Mesothelial cell of epicardium (in vitro differentiated cells): ENCODE data around the gene MYL10. TPM values are rescaled to one million over a fixed set of nuclear protein-coding genes. Genes with fewer than 3 reads are reported as not detected.
"Not testable (repeated sequence)": the region's sequence is repeated elsewhere in the genome, so short reads cannot be mapped to it uniquely, and the experiment has no call there.

Experiments
- DNase-seq, 2 experiments: peaks; one replicate each; pipeline ENCODE4 v3.0.0; 2021; ENCODE audit warnings: low spot score in 2 of 2; ENCODE audit not compliant: unreplicated experiment in 2 of 2
- H3K27ac Mint-ChIP-seq: 2 replicates; pipeline ENCODE4 v1.8.0; 2021; ENCODE audit warnings: mixed read lengths
- H3K27me3 Mint-ChIP-seq: 2 replicates; pipeline ENCODE4 v1.8.0; 2021; ENCODE audit warnings: low read depth, mixed read lengths
- H3K36me3 Mint-ChIP-seq: 2 replicates; pipeline ENCODE4 v1.8.0; 2021; ENCODE audit warnings: mixed read lengths
- H3K4me1 Mint-ChIP-seq: 2 replicates; pipeline ENCODE4 v1.8.0; 2021; ENCODE audit warnings: mixed read lengths
- H3K4me3 Mint-ChIP-seq: 2 replicates; pipeline ENCODE4 v1.8.0; 2021; ENCODE audit warnings: mild to moderate bottlenecking, moderate library complexity, mixed read lengths
- H3K9me3 Mint-ChIP-seq: 2 replicates; pipeline ENCODE4 v1.8.0; 2021; ENCODE audit warnings: mixed read lengths
- CTCF ChIP-seq: fragments of 200-600 bp; sonication (generic); IDR thresholded peaks from one replicate; pipeline ENCODE4 v1.5.0; 2021; ENCODE audit warnings: antibody characterized with exemption; ENCODE audit not compliant: unreplicated experiment
- total RNA-seq: library from RNA; stranded (reverse); gene quantifications from 3 replicates; pipeline ENCODE4 v1.2.1, GENCODE V29; 2021

Gene MYL10
- total RNA-seq, 1 donor from 2014 or later: not detected

- no peaks in the 10 kb centered on the region for H3K9me3 Mint-ChIP-seq
- no peak overlapping the region for H3K4me3 Mint-ChIP-seq
- H3K36me3 Mint-ChIP-seq: no peaks in the 10 kb centered on the region
- peaks cover 3% of the 10 kb centered on the region for H3K27me3 Mint-ChIP-seq
- no peak overlapping the region for H3K27ac Mint-ChIP-seq
- H3K4me1 Mint-ChIP-seq: peaks cover 12% of the 10 kb centered on the region
- no peak for TF ChIP-seq CTCF
- no peak for DNase-seq
Measured at GRCh38 chr7:101650579-101651081, 21.5 kb upstream of the MYL10 start.

GRCh38 chr7:101647876-101648275 is 18.8 kb upstream of the MYL10 start:
- not testable (repeated sequence) for H3K36me3 Mint-ChIP-seq, H3K4me3 Mint-ChIP-seq, H3K9me3 Mint-ChIP-seq, H3K27me3 Mint-ChIP-seq, DNase-seq, H3K27ac Mint-ChIP-seq
- H3K4me1 Mint-ChIP-seq: peaks cover 18% of the 10 kb centered on the region

- Mint-ChIP-seq H3K4me1 (peaks cover 14% of the 10 kb centered on the region), H3K27me3 (no peaks in the 10 kb centered on the region), H3K9me3 (no peaks in the 10 kb centered on the region), H3K36me3 (no peaks in the 10 kb centered on the region), H3K4me3 (no peak overlapping the region), H3K27ac (no peak overlapping the region)
- TF ChIP-seq CTCF: no peak
- no peak for DNase-seq
Measured at GRCh38 chr7:101645951-101646350, 16.9 kb upstream of the MYL10 start.

GRCh38 chr7:101644879-101645278 is 15.8 kb upstream of the MYL10 start:
- no peak overlapping the region for H3K27ac Mint-ChIP-seq
- H3K36me3 Mint-ChIP-seq: no peaks in the 10 kb centered on the region
- H3K27me3 Mint-ChIP-seq: no peaks in the 10 kb centered on the region
- H3K9me3 Mint-ChIP-seq: no peaks in the 10 kb centered on the region
- TF ChIP-seq CTCF: no peak
- H3K4me3 Mint-ChIP-seq: no peak overlapping the region
- H3K4me1 Mint-ChIP-seq: peaks cover 9% of the 10 kb centered on the region
- no peak for DNase-seq

GRCh38 chr7:101639127-101639526 is 10.0 kb upstream of the MYL10 start:
- not testable (repeated sequence) for H3K36me3 Mint-ChIP-seq, H3K27ac Mint-ChIP-seq, H3K27me3 Mint-ChIP-seq, DNase-seq, H3K9me3 Mint-ChIP-seq, H3K4me1 Mint-ChIP-seq, H3K4me3 Mint-ChIP-seq

- Mint-ChIP-seq H3K27ac (no peak overlapping the region), H3K36me3 (no peaks in the 10 kb centered on the region), H3K9me3 (no peaks in the 10 kb centered on the region), H3K4me3 (no peak overlapping the region), H3K4me1 (no peaks in the 10 kb centered on the region), H3K27me3 (peaks cover 2% of the 10 kb centered on the region)
- no peak for DNase-seq
- TF ChIP-seq CTCF: no peak
Measured at GRCh38 chr7:101636822-101637623, 7.9 kb upstream of the MYL10 start.
